LNCaP clone FGC (cell line): ENCODE results near the gene SLC51A.

Source experiments
- DNase-seq: peaks from one replicate; pipeline ENCODE4 v3.0.0-alpha.2; 2011; ENCODE audit warnings: low read depth
- H3K4me3 ChIP-seq: 2 replicates; pipeline ENCODE4 v1.5.1; 2011; ENCODE audit warnings: mild to moderate bottlenecking, low read depth, low read length, control low read depth
- TF ChIP-seq, protein P1 (sequence below): IDR thresholded peaks from 2 replicates; pipeline ENCODE4 v1.5.1; 2012; ENCODE audit warnings: mild to moderate bottlenecking; ENCODE audit not compliant: control insufficient read depth, insufficient read depth; ENCODE audit errors: extremely low read depth

SLC51A gene

GRCh38 chr3:196272826-196273225, 56.5 kb downstream of the SLC51A start:
- no peak overlapping the region for H3K4me3 ChIP-seq
- TF ChIP-seq, protein P1, sequence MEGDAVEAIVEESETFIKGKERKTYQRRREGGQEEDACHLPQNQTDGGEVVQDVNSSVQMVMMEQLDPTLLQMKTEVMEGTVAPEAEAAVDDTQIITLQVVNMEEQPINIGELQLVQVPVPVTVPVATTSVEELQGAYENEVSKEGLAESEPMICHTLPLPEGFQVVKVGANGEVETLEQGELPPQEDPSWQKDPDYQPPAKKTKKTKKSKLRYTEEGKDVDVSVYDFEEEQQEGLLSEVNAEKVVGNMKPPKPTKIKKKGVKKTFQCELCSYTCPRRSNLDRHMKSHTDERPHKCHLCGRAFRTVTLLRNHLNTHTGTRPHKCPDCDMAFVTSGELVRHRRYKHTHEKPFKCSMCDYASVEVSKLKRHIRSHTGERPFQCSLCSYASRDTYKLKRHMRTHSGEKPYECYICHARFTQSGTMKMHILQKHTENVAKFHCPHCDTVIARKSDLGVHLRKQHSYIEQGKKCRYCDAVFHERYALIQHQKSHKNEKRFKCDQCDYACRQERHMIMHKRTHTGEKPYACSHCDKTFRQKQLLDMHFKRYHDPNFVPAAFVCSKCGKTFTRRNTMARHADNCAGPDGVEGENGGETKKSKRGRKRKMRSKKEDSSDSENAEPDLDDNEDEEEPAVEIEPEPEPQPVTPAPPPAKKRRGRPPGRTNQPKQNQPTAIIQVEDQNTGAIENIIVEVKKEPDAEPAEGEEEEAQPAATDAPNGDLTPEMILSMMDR: no peak
- DNase-seq: no peak

GRCh38 chr3:196273655-196274054, 57.3 kb downstream of the SLC51A start:
- H3K4me3 ChIP-seq: no peak overlapping the region
- TF ChIP-seq, protein P1: no peak
- DNase-seq: no peak

DNA sequence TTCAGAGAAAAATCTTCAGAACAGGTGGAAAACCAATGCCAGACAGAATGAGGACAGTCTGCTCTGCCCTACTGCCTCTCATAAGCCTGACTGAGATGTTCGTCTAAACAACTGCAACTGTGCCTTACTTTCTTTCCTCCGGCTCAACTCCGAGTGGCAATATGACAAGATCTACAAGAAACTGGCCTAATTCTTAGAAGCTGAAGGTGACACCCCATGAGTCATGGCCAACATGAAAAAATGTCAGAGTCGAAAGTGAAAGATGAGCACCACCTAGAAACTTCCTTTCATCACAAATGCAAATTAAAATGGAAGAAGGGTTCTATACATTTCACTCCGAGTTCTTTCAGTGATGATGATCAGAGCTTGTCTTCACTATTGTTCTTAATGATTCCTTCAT, 58.3 kb downstream of the SLC51A start:
- H3K4me3 ChIP-seq: no peak overlapping the region
- TF ChIP-seq, protein P1: no peak
- no peak for DNase-seq

DNA sequence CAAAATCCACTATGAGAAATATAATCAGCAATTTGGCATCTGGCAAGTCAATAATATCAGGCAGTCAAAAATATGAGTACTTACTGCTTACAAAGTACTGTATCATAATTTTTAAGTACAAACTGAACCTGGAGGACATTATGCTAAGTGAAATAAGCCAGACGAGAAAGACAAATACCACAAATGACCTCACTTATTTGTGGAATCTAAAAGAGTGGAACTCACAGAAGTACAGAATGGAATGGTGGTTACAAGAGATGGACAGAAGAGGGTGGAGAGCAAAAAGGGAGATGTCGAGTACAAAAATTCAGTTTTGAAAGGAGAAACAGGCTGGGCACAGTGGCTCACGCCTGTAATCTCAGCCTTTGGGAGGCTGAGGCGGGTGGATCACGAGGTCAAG, 58.8 kb downstream of the SLC51A start:
- no peak for DNase-seq
- TF ChIP-seq, protein P1: no peak
- H3K4me3 ChIP-seq: no peak overlapping the region

DNA sequence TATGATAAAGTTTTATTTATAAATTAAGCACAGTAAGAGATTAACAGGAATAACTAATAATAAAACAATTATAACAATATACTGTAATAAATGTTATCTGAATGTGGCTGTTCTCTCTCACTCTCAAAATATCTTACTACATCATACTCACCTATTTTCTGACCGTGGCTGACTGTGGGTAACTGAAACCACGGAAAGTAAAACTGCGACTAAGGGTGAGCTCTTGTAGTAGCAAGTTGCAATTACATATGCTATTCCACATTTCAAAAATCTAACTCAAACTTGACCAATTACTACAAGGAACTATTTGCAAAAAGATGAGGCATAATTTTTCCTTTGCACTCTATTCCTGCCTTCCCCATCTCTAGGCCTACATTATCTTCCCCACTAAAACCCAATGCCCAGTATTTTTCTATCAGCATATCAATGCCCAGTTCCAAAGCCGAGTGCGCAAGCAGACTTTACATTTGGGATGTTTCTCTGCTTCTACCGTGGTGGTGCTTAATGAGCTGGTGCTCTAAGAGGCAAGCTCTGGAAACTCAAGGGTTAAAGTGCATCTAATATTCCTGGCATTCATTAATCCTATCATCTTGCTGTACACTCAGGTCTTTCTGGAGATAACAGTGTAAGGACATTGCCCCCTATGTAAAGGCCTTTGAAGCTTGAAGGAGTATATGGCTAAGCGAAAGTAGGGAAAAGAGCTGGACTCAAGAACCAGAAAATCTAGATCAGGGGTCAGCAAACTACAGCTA, 64.5 kb downstream of the SLC51A start:
- no peak for DNase-seq
- H3K4me3 ChIP-seq: no peak overlapping the region
- TF ChIP-seq, protein P1: no peak

DNA sequence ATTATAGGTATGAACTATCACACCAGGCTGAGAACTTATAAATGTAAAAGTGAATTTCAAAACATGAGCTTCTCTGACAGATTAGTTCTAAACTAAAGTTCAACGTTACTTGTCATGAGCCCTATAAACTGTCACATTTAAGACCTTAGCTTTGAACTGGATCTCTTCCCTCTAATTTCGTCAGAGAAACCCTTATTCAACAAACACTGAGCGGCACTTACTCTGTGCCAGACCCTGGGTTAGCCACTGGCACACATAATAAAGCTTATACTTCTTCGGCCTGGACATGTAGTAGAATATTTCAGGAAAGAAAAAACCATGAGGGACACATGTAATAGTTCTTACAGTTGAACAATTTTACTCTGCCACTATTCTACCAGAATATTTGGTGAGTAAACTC, 65.6 kb downstream of the SLC51A start:
- TF ChIP-seq, protein P1: no peak
- no peak overlapping the region for H3K4me3 ChIP-seq
- DNase-seq: no peak
